Body of pancreas (tissue), 4 donors: ENCODE data around the gene PRDM2. TPM values are rescaled to one million over a fixed set of nuclear protein-coding genes. Genes with fewer than 3 reads are reported as not detected.

ENCODE experiments used
- ATAC-seq: fragments of 150-250 bp; one replicate; pipeline ENCODE4 v1.9.1; 2016
- DNase-seq, 4 donors: peaks; one replicate each; pipeline ENCODE4 v3.0.0-alpha.2; 2019
- H3K27ac ChIP-seq, 4 donors: fragments of 200-600 bp; sonication (generic); 1 replicate in 3 of 4; 2 replicates in 1 of 4; pipeline versions ENCODE4 v1.5.1 to v1.6.1; 2016 to 2019; ENCODE audit warnings: mild to moderate bottlenecking in 1 of 4, mixed read lengths in 1 of 4, moderate library complexity in 1 of 4
- H3K27me3 ChIP-seq, 2 donors: fragments of 200-600 bp; sonication (generic); one replicate each; pipeline ENCODE4 v1.6.0; 2016; ENCODE audit warnings: mild to moderate bottlenecking in 1 of 2
- H3K36me3 ChIP-seq, 2 donors: fragments of 200-600 bp; sonication (generic); replicated peaks in 1 of 2; 2 replicates each; pipeline ENCODE4 v1.5.1; 2016; ENCODE audit warnings: low read depth in 2 of 2; ENCODE audit not compliant: insufficient read depth in 1 of 2
- H3K4me1 ChIP-seq: fragments of 200-600 bp; sonication (generic); one replicate; pipeline ENCODE4 v1.6.0; 2016
- H3K4me3 ChIP-seq, 2 donors: fragments of 200-600 bp; sonication (generic); 1 replicate in 1 of 2; 2 replicates in 1 of 2; pipeline ENCODE4 v1.5.1; 2016 to 2019
- H3K9me3 ChIP-seq, 3 donors: fragments of 200-600 bp; sonication (generic); 1 replicate in 2 of 3; 2 replicates in 1 of 3; pipeline ENCODE4 v1.5.1; 2016
- POLR2A ChIP-seq, 3 donors: fragments of 450-650 bp; IDR thresholded peaks; one replicate each; pipeline ENCODE4 v1.6.1; 2016; ENCODE audit warnings: antibody characterized with exemption in 3 of 3, mild to moderate bottlenecking in 2 of 3
- WGBS, 2 donors: methylation state at CpG; one replicate each; pipeline ENCODE4 v1.1.5; 2017; 5-methylcytosine and 5-hydroxymethylcytosine counted together
- intact Hi-C: fragments of 100-400 bp; cut with DNase I; formaldehyde crosslinking; loops from one replicate; pipeline ENCODE4 v1.15.1; 2023
- total RNA-seq, 2 donors: library from RNA; depleted of rRNA; stranded (reverse); fragments of >200 nt; gene quantifications; one replicate each; pipeline ENCODE4 v1.1.0, GENCODE V29; 2016
- TF ChIP-seq, protein P1 (sequence below), 7 experiments: fragments of 450-650 bp in 4 of 7; fragments of 200-600 bp in 3 of 7; sonication (generic) in 3 of 7; IDR thresholded peaks; one replicate each; pipeline ENCODE4 v1.5.1; 2016 to 2019; ENCODE audit warnings: antibody characterized with exemption in 7 of 7

The PRDM2 gene
- total RNA-seq, 2 donors from 2014 or later: 21.4 to 21.8 TPM

DNA sequence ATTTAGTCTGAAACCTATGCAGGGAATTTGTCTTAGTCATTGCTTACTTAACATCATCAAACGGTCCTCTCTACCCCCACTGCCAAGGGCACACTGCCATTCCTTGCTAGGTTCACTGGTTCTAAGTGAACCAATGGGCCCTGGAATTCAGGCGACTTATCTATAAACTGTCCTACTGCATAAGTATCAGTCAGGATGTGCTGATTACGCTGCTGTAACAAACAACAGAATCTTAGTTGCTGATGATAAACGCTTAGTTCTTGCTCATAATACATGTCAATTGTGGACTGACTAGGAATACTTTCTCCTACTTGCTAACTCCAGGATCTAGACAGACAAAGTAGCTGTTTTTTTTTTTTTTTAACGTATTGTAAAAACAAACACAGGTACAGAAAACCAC lies 136.1 kb downstream of the PRDM2 start:
- ATAC-seq (no peak), DNase-seq (no peak)
- H3K4me3 ChIP-seq: no peak overlapping the region
- TF ChIP-seq, protein P1, sequence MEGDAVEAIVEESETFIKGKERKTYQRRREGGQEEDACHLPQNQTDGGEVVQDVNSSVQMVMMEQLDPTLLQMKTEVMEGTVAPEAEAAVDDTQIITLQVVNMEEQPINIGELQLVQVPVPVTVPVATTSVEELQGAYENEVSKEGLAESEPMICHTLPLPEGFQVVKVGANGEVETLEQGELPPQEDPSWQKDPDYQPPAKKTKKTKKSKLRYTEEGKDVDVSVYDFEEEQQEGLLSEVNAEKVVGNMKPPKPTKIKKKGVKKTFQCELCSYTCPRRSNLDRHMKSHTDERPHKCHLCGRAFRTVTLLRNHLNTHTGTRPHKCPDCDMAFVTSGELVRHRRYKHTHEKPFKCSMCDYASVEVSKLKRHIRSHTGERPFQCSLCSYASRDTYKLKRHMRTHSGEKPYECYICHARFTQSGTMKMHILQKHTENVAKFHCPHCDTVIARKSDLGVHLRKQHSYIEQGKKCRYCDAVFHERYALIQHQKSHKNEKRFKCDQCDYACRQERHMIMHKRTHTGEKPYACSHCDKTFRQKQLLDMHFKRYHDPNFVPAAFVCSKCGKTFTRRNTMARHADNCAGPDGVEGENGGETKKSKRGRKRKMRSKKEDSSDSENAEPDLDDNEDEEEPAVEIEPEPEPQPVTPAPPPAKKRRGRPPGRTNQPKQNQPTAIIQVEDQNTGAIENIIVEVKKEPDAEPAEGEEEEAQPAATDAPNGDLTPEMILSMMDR (IDR thresholded peaks at IDR 0.05): no peak
- TF ChIP-seq POLR2A (IDR thresholded peaks at IDR 0.05): no peak
- intact Hi-C loops: no loop called here
- no peak overlapping the region for H3K27ac ChIP-seq
- WGBS, 2 donors: 70 to 73% methylated on average over 5 of the region's 5 CpGs
- no peaks in the 10 kb centered on the region for H3K9me3 ChIP-seq
- H3K4me1 ChIP-seq: no peaks in the 10 kb centered on the region
- H3K36me3 ChIP-seq: no peaks in the 10 kb centered on the region
- H3K27me3 ChIP-seq: no peaks in the 10 kb centered on the region

DNA sequence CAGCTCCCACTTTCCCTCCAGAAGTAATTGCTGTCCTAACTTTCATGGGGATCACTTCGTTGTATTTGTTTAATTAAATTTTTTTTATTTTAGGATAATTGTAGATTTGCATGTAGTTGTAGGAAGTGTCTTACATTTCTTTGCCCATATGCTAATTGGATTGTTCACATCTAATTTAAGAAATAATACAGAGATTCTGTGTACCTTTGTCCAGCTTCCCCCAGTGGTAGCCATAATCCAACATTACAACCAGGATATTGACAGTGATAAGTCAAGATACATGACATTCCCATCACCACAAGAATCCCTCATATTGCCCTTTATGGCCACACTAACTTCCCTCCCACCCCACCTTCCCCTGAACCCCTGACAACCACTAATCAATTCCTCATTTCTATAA lies 136.6 kb downstream of the PRDM2 start:
- no peaks in the 10 kb centered on the region for H3K9me3 ChIP-seq
- ATAC-seq (no peak), DNase-seq (no peak)
- no peak overlapping the region for H3K4me3 ChIP-seq
- no peak overlapping the region for H3K27ac ChIP-seq
- 74 to 88% methylated on average over 1 of the region's 1 CpG for WGBS, 2 donors
- intact Hi-C loops: no loop called here
- TF ChIP-seq, protein P1 (IDR thresholded peaks at IDR 0.05): no peak
- H3K36me3 ChIP-seq: no peaks in the 10 kb centered on the region
- no peaks in the 10 kb centered on the region for H3K4me1 ChIP-seq
- H3K27me3 ChIP-seq: no peaks in the 10 kb centered on the region

DNA sequence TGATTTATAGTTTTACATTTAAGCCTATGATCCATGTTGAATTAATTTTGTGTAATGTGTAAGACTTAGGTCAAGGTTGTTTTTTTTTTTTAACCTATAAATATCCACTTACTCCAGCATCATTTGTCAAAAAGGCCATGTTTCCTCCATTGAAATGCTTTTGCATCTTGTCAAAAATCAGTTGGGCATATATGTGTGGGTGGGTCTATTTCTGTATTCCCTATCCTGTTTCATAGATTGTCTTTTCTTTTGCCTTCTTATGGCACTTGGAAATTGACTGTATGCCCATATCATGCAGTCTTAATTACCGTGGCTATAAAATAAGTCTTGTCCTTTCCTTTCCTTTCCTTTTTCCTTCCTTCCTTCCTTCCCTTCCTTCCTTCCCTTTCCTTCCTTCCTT lies 138.2 kb downstream of the PRDM2 start:
- Histone ChIP-seq H3K4me3 (no peak overlapping the region), H3K9me3 (no peaks in the 10 kb centered on the region), H3K27me3 (no peaks in the 10 kb centered on the region), H3K36me3 (no peaks in the 10 kb centered on the region), H3K4me1 (no peaks in the 10 kb centered on the region), H3K27ac (no peak overlapping the region)
- 88% methylated on average over 1 of the region's 1 CpG for WGBS, 2 donors
- DNase-seq (no peak), ATAC-seq (no peak)
- intact Hi-C loops: no loop called here
- TF ChIP-seq, protein P1 (IDR thresholded peaks at IDR 0.05): no peak
- TF ChIP-seq POLR2A (IDR thresholded peaks at IDR 0.05): no peak

DNA sequence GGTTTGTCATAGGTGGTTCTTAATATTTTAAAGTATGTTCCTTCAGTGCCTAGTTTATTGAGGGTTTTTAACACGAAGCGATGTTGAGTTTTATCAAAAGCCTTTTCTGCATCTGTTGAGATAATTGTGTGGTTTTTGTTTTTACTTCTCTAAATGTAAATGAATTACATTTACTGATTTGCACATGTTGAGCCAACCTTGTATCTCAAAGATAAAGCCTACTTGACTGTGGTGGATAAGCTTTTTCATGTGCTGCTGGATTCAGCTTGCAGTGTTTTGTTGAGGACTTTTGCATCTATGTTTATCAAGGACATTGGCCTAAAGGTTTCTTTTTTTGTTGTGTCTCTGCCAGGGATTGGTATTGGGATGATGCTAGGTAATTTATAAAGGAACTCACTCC lies 142.5 kb downstream of the PRDM2 start:
- Histone ChIP-seq H3K36me3 (no peaks in the 10 kb centered on the region), H3K9me3 (no peaks in the 10 kb centered on the region), H3K27me3 (no peaks in the 10 kb centered on the region), H3K27ac (no peak overlapping the region), H3K4me3 (no peak overlapping the region), H3K4me1 (no peaks in the 10 kb centered on the region)
- DNase-seq (no peak), ATAC-seq (no peak)
- TF ChIP-seq, protein P1 (IDR thresholded peaks at IDR 0.05): no peak
- no peak for TF ChIP-seq POLR2A (IDR thresholded peaks at IDR 0.05)
- intact Hi-C loops: no loop called here
- 78 to 90% methylated on average over 2 of the region's 2 CpGs for WGBS, 2 donors

DNA sequence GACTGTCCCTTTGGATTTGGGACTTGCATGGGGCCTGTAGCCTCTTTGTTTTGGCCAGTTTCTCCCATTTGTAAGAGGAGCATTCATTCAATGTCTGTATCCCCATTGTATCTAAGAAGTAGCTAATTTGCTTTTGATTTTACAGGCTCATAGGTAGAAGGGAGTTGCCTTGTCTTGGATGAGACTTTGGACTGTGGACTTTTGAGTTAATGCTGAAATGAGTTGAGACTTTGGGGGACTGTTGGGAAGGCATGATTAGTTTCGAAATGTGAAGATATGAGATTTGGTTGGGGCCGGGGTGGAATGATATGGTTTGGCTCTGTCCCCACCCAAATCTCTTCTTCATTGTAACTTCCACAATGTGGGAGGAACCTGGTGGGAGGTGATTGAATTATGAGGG lies 151.7 kb downstream of the PRDM2 start:
- Histone ChIP-seq H3K27me3 (no peaks in the 10 kb centered on the region), H3K4me1 (no peaks in the 10 kb centered on the region), H3K36me3 (no peaks in the 10 kb centered on the region), H3K4me3 (no peak overlapping the region), H3K27ac (no peak overlapping the region), H3K9me3 (peaks cover 0 to 12% (median 0%) of the 10 kb centered on the region in 3 donors)
- DNase-seq (no peak), ATAC-seq (no peak)
- 75 to 89% methylated on average over 2 of the region's 2 CpGs for whole genome bisulfite sequencing, 2 donors
- intact Hi-C loops: no loop called here
- TF ChIP-seq POLR2A (IDR thresholded peaks at IDR 0.05): no peak
- TF ChIP-seq, protein P1 (IDR thresholded peaks at IDR 0.05): no peak
